ENCODE measurements around the gene SCGB3A2. TPM values are rescaled to one million over a fixed set of nuclear protein-coding genes. Genes with fewer than 3 reads are reported as not detected.

The SCGB3A2 gene
- total RNA-seq, 1 experiment from 2014 or later = not detected

GRCh38 chr5:147892696-147893296 lies 14.3 kb downstream of the SCGB3A2 start:
- in situ Hi-C loops (cut with HindIII; ENCODE audit: low pct_unique_long_range_greater_than_20kb, low sequenced_read_pairs) = no loop called here

GRCh38 chr5:147893820-147894219 lies 15.3 kb downstream of the SCGB3A2 start:
- no peak for DNase-seq (ENCODE audit: low read depth)
- in situ Hi-C loops (cut with HindIII; ENCODE audit: low pct_unique_long_range_greater_than_20kb, low sequenced_read_pairs) = no loop called here

More at GRCh38 chr5:147892696-147893296, 14.3 kb downstream of the SCGB3A2 start:
- no peak for DNase-seq (ENCODE audit: low read depth)

GRCh38 chr5:147895864-147896263 lies 17.4 kb downstream of the SCGB3A2 start:
- no peak for DNase-seq (ENCODE audit: low read depth)
- in situ Hi-C loops (cut with HindIII; ENCODE audit: low pct_unique_long_range_greater_than_20kb, low sequenced_read_pairs) = no loop called here

GRCh38 chr5:147898875-147899401 lies 20.4 kb downstream of the SCGB3A2 start:
- DNase-seq (ENCODE audit: low read depth) = peak; percentile 26
- in situ Hi-C loops (cut with HindIII; ENCODE audit: low pct_unique_long_range_greater_than_20kb, low sequenced_read_pairs) = no loop called here

GRCh38 chr5:147901599-147902039 lies 23.1 kb downstream of the SCGB3A2 start:
- DNase-seq (ENCODE audit: low read depth) = peak; percentile 36
- in situ Hi-C loops (cut with HindIII; ENCODE audit: low pct_unique_long_range_greater_than_20kb, low sequenced_read_pairs) = no loop called here

- in situ Hi-C loops (cut with HindIII; ENCODE audit: low pct_unique_long_range_greater_than_20kb, low sequenced_read_pairs) = no loop called here
- no peak for DNase-seq (ENCODE audit: low read depth)
Measured at GRCh38 chr5:147902609-147903115, 24.2 kb downstream of the SCGB3A2 start.

GRCh38 chr5:147904110-147904509 lies 25.6 kb downstream of the SCGB3A2 start:
- peak; percentile 56 for DNase-seq (ENCODE audit: low read depth)

GRCh38 chr5:147906326-147907095 lies 28.0 kb downstream of the SCGB3A2 start, which contains the start of gene C5orf46:
Gene C5orf46, minus strand, starts transcription at chr5:147906538. Its CDS starts 37 bp downstream, at chr5:147906501.
- no peak for DNase-seq (ENCODE audit: low read depth)
- in situ Hi-C loops (cut with HindIII; ENCODE audit: low pct_unique_long_range_greater_than_20kb, low sequenced_read_pairs) = no loop called here

More at GRCh38 chr5:147904110-147904509, 25.6 kb downstream of the SCGB3A2 start:
- in situ Hi-C loops (cut with HindIII; ENCODE audit: low pct_unique_long_range_greater_than_20kb, low sequenced_read_pairs) = no loop called here

GRCh38 chr5:147911427-147911826 lies 32.9 kb downstream of the SCGB3A2 start:
- in situ Hi-C loops (cut with HindIII; ENCODE audit: low pct_unique_long_range_greater_than_20kb, low sequenced_read_pairs) = no loop called here
- DNase-seq (ENCODE audit: low read depth) = no peak

GRCh38 chr5:147912011-147912410 lies 33.5 kb downstream of the SCGB3A2 start:
- in situ Hi-C loops (cut with HindIII; ENCODE audit: low pct_unique_long_range_greater_than_20kb, low sequenced_read_pairs) = no loop called here
- no peak for DNase-seq (ENCODE audit: low read depth)

GRCh38 chr5:147913786-147914185 lies 35.3 kb downstream of the SCGB3A2 start:
- in situ Hi-C loops (cut with HindIII; ENCODE audit: low pct_unique_long_range_greater_than_20kb, low sequenced_read_pairs) = no loop called here
- no peak for DNase-seq (ENCODE audit: low read depth)

- in situ Hi-C loops (cut with HindIII; ENCODE audit: low pct_unique_long_range_greater_than_20kb, low sequenced_read_pairs) = no loop called here
- no peak for DNase-seq (ENCODE audit: low read depth)
Measured at GRCh38 chr5:147918101-147918685, 39.7 kb downstream of the SCGB3A2 start.

GRCh38 chr5:147918899-147919298 lies 40.4 kb downstream of the SCGB3A2 start:
- DNase-seq (ENCODE audit: low read depth) = no peak
- in situ Hi-C loops (cut with HindIII; ENCODE audit: low pct_unique_long_range_greater_than_20kb, low sequenced_read_pairs) = no loop called here

- in situ Hi-C loops (cut with HindIII; ENCODE audit: low pct_unique_long_range_greater_than_20kb, low sequenced_read_pairs) = no loop called here
- DNase-seq (ENCODE audit: low read depth) = no peak
Measured at GRCh38 chr5:147920420-147921030, 42.0 kb downstream of the SCGB3A2 start.

GRCh38 chr5:147921136-147921535 lies 42.6 kb downstream of the SCGB3A2 start:
- in situ Hi-C loops (cut with HindIII; ENCODE audit: low pct_unique_long_range_greater_than_20kb, low sequenced_read_pairs) = no loop called here

GRCh38 chr5:147925020-147925419 lies 46.5 kb downstream of the SCGB3A2 start:
- in situ Hi-C loops (cut with HindIII; ENCODE audit: low pct_unique_long_range_greater_than_20kb, low sequenced_read_pairs) = no loop called here
- no peak for DNase-seq (ENCODE audit: low read depth)

More at GRCh38 chr5:147921136-147921535, 42.6 kb downstream of the SCGB3A2 start:
- no peak for DNase-seq (ENCODE audit: low read depth)

GRCh38 chr5:147927901-147928300 lies 49.4 kb downstream of the SCGB3A2 start:
- in situ Hi-C loops (cut with HindIII; ENCODE audit: low pct_unique_long_range_greater_than_20kb, low sequenced_read_pairs) = no loop called here
- DNase-seq (ENCODE audit: low read depth) = no peak

- no peak for DNase-seq (ENCODE audit: low read depth)
- in situ Hi-C loops (cut with HindIII; ENCODE audit: low pct_unique_long_range_greater_than_20kb, low sequenced_read_pairs) = no loop called here
Measured at GRCh38 chr5:147930769-147931168, 52.3 kb downstream of the SCGB3A2 start.

Data from Caki2 (cell line).